Thyroid gland (tissue), 4 donors: ENCODE measurements around the gene SYNDIG1L.

Experiments used
- POLR2A ChIP-seq, 2 donors: fragments of 450-650 bp; IDR thresholded peaks; one replicate each; pipeline ENCODE4 v1.6.1; 2017; ENCODE audit warnings: antibody characterized with exemption in 2 of 2, mild to moderate bottlenecking in 2 of 2, moderate library complexity in 1 of 2
- TF ChIP-seq, protein P1 (sequence below), 6 experiments: fragments of 200-600 bp in 3 of 6; fragments of 450-650 bp in 3 of 6; sonication (generic) in 3 of 6; IDR thresholded peaks; one replicate each; pipeline ENCODE4 v1.5.1; 2016 to 2019; ENCODE audit warnings: antibody characterized with exemption in 6 of 6, mild to moderate bottlenecking in 2 of 6, inconsistent platforms in 1 of 6, moderate library complexity in 1 of 6

DNA sequence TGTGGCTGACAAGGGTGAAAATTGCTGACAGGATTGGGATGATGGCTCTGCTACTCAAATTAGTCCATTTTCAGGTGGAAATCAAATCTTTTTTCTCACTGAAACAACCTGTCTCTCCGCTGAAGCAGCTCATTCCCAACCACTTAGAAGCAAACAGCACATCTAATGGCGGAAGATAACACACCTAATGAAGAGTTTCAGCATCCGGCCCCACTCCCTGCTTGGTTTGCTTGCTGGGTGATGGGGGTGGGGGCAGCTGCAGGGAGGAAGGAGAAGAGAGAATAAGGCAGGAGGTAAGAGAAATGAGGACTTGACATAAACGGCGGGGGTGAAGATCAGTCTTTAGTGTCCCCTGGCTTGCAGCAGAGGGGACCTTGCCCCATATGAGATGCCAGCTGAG is 4.0 kb downstream of the SYNDIG1L start:
- TF ChIP-seq POLR2A (IDR thresholded peaks at IDR 0.05), result no peak
- TF ChIP-seq, protein P1, sequence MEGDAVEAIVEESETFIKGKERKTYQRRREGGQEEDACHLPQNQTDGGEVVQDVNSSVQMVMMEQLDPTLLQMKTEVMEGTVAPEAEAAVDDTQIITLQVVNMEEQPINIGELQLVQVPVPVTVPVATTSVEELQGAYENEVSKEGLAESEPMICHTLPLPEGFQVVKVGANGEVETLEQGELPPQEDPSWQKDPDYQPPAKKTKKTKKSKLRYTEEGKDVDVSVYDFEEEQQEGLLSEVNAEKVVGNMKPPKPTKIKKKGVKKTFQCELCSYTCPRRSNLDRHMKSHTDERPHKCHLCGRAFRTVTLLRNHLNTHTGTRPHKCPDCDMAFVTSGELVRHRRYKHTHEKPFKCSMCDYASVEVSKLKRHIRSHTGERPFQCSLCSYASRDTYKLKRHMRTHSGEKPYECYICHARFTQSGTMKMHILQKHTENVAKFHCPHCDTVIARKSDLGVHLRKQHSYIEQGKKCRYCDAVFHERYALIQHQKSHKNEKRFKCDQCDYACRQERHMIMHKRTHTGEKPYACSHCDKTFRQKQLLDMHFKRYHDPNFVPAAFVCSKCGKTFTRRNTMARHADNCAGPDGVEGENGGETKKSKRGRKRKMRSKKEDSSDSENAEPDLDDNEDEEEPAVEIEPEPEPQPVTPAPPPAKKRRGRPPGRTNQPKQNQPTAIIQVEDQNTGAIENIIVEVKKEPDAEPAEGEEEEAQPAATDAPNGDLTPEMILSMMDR (IDR thresholded peaks at IDR 0.05), result no peak
